A673 (cell line): ENCODE measurements around the gene MORN1.

Experiments
- CTCF ChIP-seq: fragments of 300-800, 200-600 bp; sonication (generic); conservative IDR thresholded peaks from 2 replicates; pipeline ENCODE4 v1.5.1; 2017; ENCODE audit warnings: low read depth, mild to moderate bottlenecking, antibody characterized with exemption, low read length, moderate library complexity, mixed read lengths
- EZH2 ChIP-seq: fragments of 200-600 bp; sonication (generic); IDR thresholded peaks from 2 replicates; pipeline ENCODE4 v1.6.1; 2017; ENCODE audit warnings: borderline replicate concordance, low read depth, mild to moderate bottlenecking, mixed read lengths, antibody characterized with exemption, low read length; ENCODE audit not compliant: poor library complexity, severe bottlenecking

GRCh38 chr1:2291577-2291976 lies 99.8 kb downstream of the MORN1 start:
- no peak for TF ChIP-seq EZH2
- TF ChIP-seq CTCF: no peak
